IPS DF 4.7 (cell line): Measurements from ENCODE around the gene PPIL4.
"Not testable (repeated sequence)": the region's sequence is repeated elsewhere in the genome, so short reads cannot be mapped to it uniquely, and the experiment has no call there.

ENCODE experiments used
- DNase-seq: peaks from one replicate; pipeline ENCODE4 v3.0.0-alpha.2; 2013; ENCODE audit warnings: low spot score; ENCODE audit errors: extremely low read depth

PPIL4 gene

DNA sequence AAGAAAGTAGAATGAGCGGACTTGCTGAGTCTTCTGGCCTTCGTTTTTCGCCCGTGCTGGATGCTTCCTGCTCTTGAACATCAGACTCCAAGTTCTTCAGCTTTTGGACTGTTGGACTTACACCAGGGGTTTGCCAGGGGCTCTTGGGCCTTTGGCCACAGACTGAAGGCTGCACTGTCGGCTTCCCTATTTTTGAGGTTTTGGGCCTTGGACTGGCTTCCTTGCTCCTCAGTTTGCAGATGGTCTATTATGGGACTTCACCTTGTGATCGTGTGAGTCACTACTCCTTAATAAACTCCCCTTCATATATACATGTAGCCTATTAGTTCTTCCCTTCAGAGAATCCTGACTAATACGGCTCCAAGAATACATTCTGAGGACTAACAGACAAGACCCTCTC lies 83.1 kb downstream of the PPIL4 start:
- not testable (repeated sequence) for DNase-seq

GRCh38 chr6:149461670-149462069 lies 84.2 kb downstream of the PPIL4 start:
- no peak for DNase-seq

DNA sequence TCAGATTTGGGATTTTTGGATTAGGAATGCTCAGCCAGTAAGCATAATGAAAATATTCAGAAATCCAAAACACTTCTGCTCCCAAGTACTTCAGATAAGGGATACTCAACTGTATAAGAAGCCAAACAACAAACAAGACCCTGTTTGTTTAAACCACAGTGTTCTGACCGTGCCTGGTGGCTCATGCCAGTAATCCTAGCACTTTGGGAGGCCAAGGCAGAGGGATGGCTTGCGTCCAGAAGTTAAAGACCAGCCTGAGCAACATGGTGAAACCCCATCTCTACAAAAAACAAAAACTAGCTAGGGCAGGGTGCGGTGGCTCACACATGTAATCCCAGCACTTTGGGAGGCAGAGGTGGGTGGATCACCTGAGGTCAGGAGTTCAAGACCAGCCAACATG lies 85.6 kb downstream of the PPIL4 start:
- DNase-seq, result not testable (repeated sequence)

DNA sequence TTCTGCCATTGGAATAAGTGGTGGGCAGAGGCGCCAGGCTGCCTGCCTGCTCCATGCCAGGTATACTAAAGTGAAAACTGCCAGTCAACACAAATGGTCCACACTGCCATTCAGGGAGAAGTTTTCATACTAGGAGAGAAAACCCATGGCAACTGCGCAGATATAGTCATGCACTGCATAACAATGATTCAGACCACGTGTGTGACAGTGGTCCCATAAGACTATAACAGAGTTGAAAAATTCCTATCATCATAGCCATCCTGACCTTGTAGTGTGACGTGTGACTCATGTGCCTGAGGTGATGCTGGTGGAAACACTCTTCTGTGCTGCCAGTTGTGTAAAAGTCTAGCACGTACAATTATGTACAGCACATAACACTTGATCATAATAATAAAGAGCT lies 86.1 kb downstream of the PPIL4 start:
- DNase-seq, result no peak

- DNase-seq, result no peak
These were observed 87.0 kb downstream of the PPIL4 start for GRCh38 chr6:149458806-149459205.

GRCh38 chr6:149458196-149458595 lies 87.6 kb downstream of the PPIL4 start:
- DNase-seq, result no peak

DNA sequence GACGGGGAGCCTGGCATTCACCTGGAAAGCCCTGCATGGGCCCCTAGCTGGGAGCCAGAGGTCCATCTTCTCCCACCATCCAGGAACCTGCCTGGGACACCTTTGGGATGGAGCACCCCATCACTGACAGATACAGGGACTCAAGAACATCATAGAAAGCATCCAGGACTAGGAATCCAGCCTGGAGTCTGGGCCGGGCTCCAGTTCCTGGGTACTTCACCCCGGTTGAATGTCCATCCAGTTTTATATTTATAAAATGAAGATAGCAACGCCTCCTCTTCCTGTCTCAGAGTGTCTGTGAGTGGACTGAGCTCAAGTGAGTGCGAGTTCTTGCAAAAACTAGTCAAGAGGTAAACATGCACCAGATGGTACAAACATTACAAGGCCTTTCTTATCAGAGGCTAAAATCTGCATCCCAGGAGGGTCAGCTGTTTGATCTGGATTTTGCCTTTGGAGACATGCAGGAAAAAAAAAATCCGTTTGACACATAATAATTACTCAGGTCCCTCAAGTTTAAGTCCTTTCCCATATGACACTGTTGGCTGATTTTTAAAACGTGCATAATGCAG lies 88.4 kb downstream of the PPIL4 start:
- no peak for DNase-seq

- DNase-seq, result no peak
These were observed 89.4 kb downstream of the PPIL4 start for GRCh38 chr6:149456311-149457021.

GRCh38 chr6:149455031-149455732 lies 90.7 kb downstream of the PPIL4 start:
- DNase-seq, result no peak
